ENCODE data around the gene PNKP.

Gene PNKP

GRCh38 chr19:49874503-49875157 lies 7.3 kb upstream of the PNKP start:
- no peak for DNase-seq

- no peak for DNase-seq
These were observed 6.5 kb upstream of the PNKP start for GRCh38 chr19:49873834-49874233.

- DNase-seq = no peak
These were observed 5.7 kb upstream of the PNKP start for GRCh38 chr19:49873129-49873521.

- DNase-seq = no peak
These were observed 5.1 kb upstream of the PNKP start for GRCh38 chr19:49872245-49873128.

- no peak for DNase-seq
These were observed 4.1 kb upstream of the PNKP start for GRCh38 chr19:49871349-49871985.

GRCh38 chr19:49870309-49870901 lies 3.0 kb upstream of the PNKP start:
- no peak for DNase-seq

- DNase-seq = peak; percentile 99
These were observed 2.3 kb upstream of the PNKP start for GRCh38 chr19:49869484-49870308.

- no peak for DNase-seq
These were observed 1.7 kb upstream of the PNKP start for GRCh38 chr19:49869009-49869483.

- DNase-seq = no peak
These were observed 2.5 kb downstream of the PNKP start for GRCh38 chr19:49864890-49865289.

- DNase-seq = peak; percentile 38
These were observed 3.4 kb downstream of the PNKP start for GRCh38 chr19:49863935-49864320.

- no peak for DNase-seq
These were observed 4.0 kb downstream of the PNKP start for GRCh38 chr19:49863254-49863934.

- peak; percentile 79 for DNase-seq
These were observed 4.8 kb downstream of the PNKP start for GRCh38 chr19:49862391-49863253.

- no peak for DNase-seq
These were observed 5.6 kb downstream of the PNKP start for GRCh38 chr19:49861541-49862378.

GRCh38 chr19:49861107-49861506 lies 6.3 kb downstream of the PNKP start:
- DNase-seq = peak; percentile 73

GRCh38 chr19:49860336-49861102 lies 6.9 kb downstream of the PNKP start:
- no peak for DNase-seq

- no peak for DNase-seq
These were observed 7.6 kb downstream of the PNKP start for GRCh38 chr19:49859682-49860335.

GRCh38 chr19:49858088-49858985 lies 9.0 kb downstream of the PNKP start:
- no peak for DNase-seq

GRCh38 chr19:49857838-49858087 lies 9.6 kb downstream of the PNKP start:
- no peak for DNase-seq
